ENCODE data around the gene TMEM30A. TPM values are rescaled to one million over a fixed set of nuclear protein-coding genes. Genes with fewer than 3 reads are reported as not detected.
A peak's percentile ranks its signal among the peaks of the same experiment; 100 is the strongest.

TMEM30A gene
- total RNA-seq, 1 experiment from 2014 or later, result 65.2 TPM

DNA sequence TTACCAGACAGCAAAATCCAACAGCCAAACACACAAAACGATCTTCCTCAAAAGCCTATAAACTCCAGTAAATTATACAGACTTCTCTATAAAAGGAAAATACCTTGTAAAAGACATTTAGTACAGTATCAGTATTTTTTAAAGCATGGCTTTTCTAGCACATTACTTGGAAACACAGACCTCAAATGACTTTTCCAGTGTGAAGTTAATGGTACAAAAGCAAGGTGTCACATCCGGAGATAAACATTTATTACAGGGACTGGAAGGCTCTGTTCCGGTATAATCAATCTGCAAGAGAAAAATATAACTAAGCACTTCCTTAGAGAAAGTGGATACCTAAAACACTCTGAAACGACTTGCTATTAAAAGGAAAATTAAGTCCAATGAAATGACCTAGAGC lies 17.1 kb downstream of the TMEM30A start:
- WGBS (ENCODE audit: extremely low coverage, insufficient read length, low lambda C conversion rate), result no CpG with 5 or more reads among the region's 4 CpGs
- peak overlapping the region in 1 of 2 experiments; percentile 10; a peak in 1 of 5 replicates for H3K4me3 Mint-ChIP-seq
- no peak overlapping the region for H3K18ac ChIP-seq (ENCODE audit: insufficient read length, low read depth, low read length)
- no peak for DNase-seq
- H2BK5ac ChIP-seq (ENCODE audit: insufficient read length, low read length), result no peak overlapping the region
- no peaks in the 10 kb centered on the region for H3K27me3 ChIP-seq (ENCODE audit: insufficient read depth, low read length)
- no peak overlapping the region for H3K4ac ChIP-seq (ENCODE audit: low read depth, low read length)
- peaks cover 3% of the 10 kb centered on the region for H3K9me3 ChIP-seq (ENCODE audit: control insufficient read depth, low read depth, low read length)
- H3K9me3 Mint-ChIP-seq, result peaks cover 0 to 6% of the 10 kb centered on the region in 2 experiments; a peak in 3 of 5 replicates
- no peak overlapping the region for H4K8ac ChIP-seq (replicated peaks; ENCODE audit: insufficient read length, low read depth, low read length)
- H3K79me1 ChIP-seq (ENCODE audit: insufficient read depth, low read depth, low read length, poor library complexity, severe bottlenecking), result no peaks in the 10 kb centered on the region
- H2BK15ac ChIP-seq (ENCODE audit: low read depth, low read length), result no peak overlapping the region
- TF ChIP-seq, protein P1, sequence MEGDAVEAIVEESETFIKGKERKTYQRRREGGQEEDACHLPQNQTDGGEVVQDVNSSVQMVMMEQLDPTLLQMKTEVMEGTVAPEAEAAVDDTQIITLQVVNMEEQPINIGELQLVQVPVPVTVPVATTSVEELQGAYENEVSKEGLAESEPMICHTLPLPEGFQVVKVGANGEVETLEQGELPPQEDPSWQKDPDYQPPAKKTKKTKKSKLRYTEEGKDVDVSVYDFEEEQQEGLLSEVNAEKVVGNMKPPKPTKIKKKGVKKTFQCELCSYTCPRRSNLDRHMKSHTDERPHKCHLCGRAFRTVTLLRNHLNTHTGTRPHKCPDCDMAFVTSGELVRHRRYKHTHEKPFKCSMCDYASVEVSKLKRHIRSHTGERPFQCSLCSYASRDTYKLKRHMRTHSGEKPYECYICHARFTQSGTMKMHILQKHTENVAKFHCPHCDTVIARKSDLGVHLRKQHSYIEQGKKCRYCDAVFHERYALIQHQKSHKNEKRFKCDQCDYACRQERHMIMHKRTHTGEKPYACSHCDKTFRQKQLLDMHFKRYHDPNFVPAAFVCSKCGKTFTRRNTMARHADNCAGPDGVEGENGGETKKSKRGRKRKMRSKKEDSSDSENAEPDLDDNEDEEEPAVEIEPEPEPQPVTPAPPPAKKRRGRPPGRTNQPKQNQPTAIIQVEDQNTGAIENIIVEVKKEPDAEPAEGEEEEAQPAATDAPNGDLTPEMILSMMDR (conservative IDR thresholded peaks at IDR 0.05), result no peak
- H3K27ac ChIP-seq (ENCODE audit: insufficient read length, low read depth, low read length), result no peak overlapping the region
- no peaks in the 10 kb centered on the region for H4K20me1 ChIP-seq (ENCODE audit: control insufficient read depth, insufficient read depth, insufficient read length)
- H3K79me2 ChIP-seq (ENCODE audit: insufficient read depth, low read length), result 0 out of 2 replicates have a peak, but pooled peaks cover 4% of the 10 kb centered on the region
- peak overlapping the region; percentile 84 for H2BK20ac ChIP-seq (ENCODE audit: low read depth, low read length, poor library complexity, severe bottlenecking)
- H2BK120ac ChIP-seq (ENCODE audit: low read depth, low read length, poor library complexity, severe bottlenecking), result no peak overlapping the region
- no peaks in the 10 kb centered on the region for H3K27me3 Mint-ChIP-seq (ENCODE audit: low read depth)
- peak overlapping the region; percentile 85 to 93 (median 93); a peak in 6 of 7 replicates for H3K27ac Mint-ChIP-seq
- H3K4me2 ChIP-seq (ENCODE audit: insufficient read depth, insufficient read length, low read length), result no peak overlapping the region
- no peak overlapping the region for H3K9ac ChIP-seq (ENCODE audit: extremely low read depth, insufficient read length, low read length)
- peaks cover 5% of the 10 kb centered on the region; the same call in 1 of the 2 replicates for H3K4me1 ChIP-seq (ENCODE audit: insufficient read depth, low read length)
- no peak overlapping the region for H2AFZ ChIP-seq (ENCODE audit: low read length)
- H4K91ac ChIP-seq (ENCODE audit: insufficient read length, low read depth, low read length), result no peak overlapping the region
- H3K56ac ChIP-seq (ENCODE audit: insufficient read length, low read depth, low read length), result no peak overlapping the region
- no peak overlapping the region for H3K23ac ChIP-seq (ENCODE audit: insufficient read length, low read depth, low read length)
- no peak overlapping the region for H2AK5ac ChIP-seq (ENCODE audit: insufficient read length, low read length)
- H2BK12ac ChIP-seq (ENCODE audit: insufficient read length, low read depth, low read length), result no peak overlapping the region
- peaks cover 17 to 43% (median 33%) of the 10 kb centered on the region in 3 experiments for H3K36me3 Mint-ChIP-seq (ENCODE audit: insufficient read depth in 1 of 3, low read depth in 3 of 3)
- no peak overlapping the region for H4K5ac ChIP-seq (ENCODE audit: insufficient read length, low read depth, low read length)
- no peaks in the 10 kb centered on the region for H3K23me2 ChIP-seq (ENCODE audit: insufficient read length, low read depth, low read length, poor library complexity, severe bottlenecking)
- H3K4me1 Mint-ChIP-seq, result peaks cover 30 to 34% of the 10 kb centered on the region in 2 experiments
- peak overlapping the region; percentile 89 for H3T11ph ChIP-seq (ENCODE audit: low read length)
- no peak overlapping the region; the same call in 1 of the 2 replicates for H3K14ac ChIP-seq (ENCODE audit: insufficient read depth, low read length)
